Prostate gland (tissue), 2 donors: Measurements from ENCODE around the gene REN. TPM values are rescaled to one million over a fixed set of nuclear protein-coding genes. Genes with fewer than 3 reads are reported as not detected.
A peak's percentile ranks its signal among the peaks of the same experiment; 100 is the strongest.

Experiments
- DNase-seq: peaks from one replicate; pipeline ENCODE4 v3.0.0-alpha.2; 2019; ENCODE audit warnings: low spot score
- H3K27ac ChIP-seq, 2 donors: fragments of 200-600 bp; sonication (generic); 2 replicates each; pipeline ENCODE4 v1.5.1; 2017 to 2019
- H3K27me3 ChIP-seq: fragments of 200-600 bp; sonication (generic); replicated peaks from 2 replicates; pipeline ENCODE4 v1.5.1; 2019; ENCODE audit not compliant: insufficient read depth
- H3K36me3 ChIP-seq, 2 donors: fragments of 200-600 bp; sonication (generic); 1 replicate in 1 of 2; 2 replicates in 1 of 2; pipeline versions ENCODE4 v1.5.1 to v1.8.1; 2017 to 2019
- H3K4me1 ChIP-seq: fragments of 200-600 bp; sonication (generic); replicated peaks from 2 replicates; pipeline ENCODE4 v1.5.1; 2019
- H3K4me3 ChIP-seq, 2 donors: fragments of 200-600 bp; sonication (generic); 2 replicates each; pipeline ENCODE4 v1.5.1; 2017 to 2019
- H3K9me3 ChIP-seq: fragments of 200-600 bp; sonication (generic); 2 replicates; pipeline ENCODE4 v1.5.1; 2017
- CTCF ChIP-seq, 4 experiments: fragments of 200-600 bp in 2 of 4; fragments of 450-650 bp in 2 of 4; sonication (generic) in 2 of 4; IDR thresholded peaks; 1 replicate in 3 of 4; 2 replicates in 1 of 4; pipeline ENCODE4 v1.5.1; 2016 to 2019; ENCODE audit warnings: antibody characterized with exemption in 4 of 4, mild to moderate bottlenecking in 2 of 4, moderate library complexity in 2 of 4
- POLR2A ChIP-seq: fragments of 450-650 bp; IDR thresholded peaks from one replicate; pipeline ENCODE4 v1.6.1; 2016; ENCODE audit warnings: antibody characterized with exemption, mild to moderate bottlenecking
- POLR2AphosphoS5 ChIP-seq: sonication (generic); formaldehyde crosslinking; IDR thresholded peaks from one replicate; pipeline ENCODE4 v1.6.1; 2017; ENCODE audit warnings: antibody characterized with exemption
- WGBS: methylation state at CpG from one replicate; pipeline ENCODE4 v1.1.5; 2018; 5-methylcytosine and 5-hydroxymethylcytosine counted together
- intact Hi-C: fragments of 100-400 bp; cut with DNase I; formaldehyde crosslinking; loops from one replicate; pipeline ENCODE4 v1.14.2; 2022
- total RNA-seq, 2 donors: library from RNA; depleted of rRNA; stranded (reverse); fragments of >200 nt; gene quantifications; one replicate each; pipeline ENCODE4 v1.1.0, GENCODE V29; 2016

Gene REN
- total RNA-seq, 2 donors from 2014 or later = 0.36 TPM; not detected in 1

- WGBS = 16% methylated on average over 29 of the region's 33 CpGs
These were observed 15.2 kb downstream of the REN start for GRCh38 chr1:204150702-204151551.

GRCh38 chr1:204149635-204150565 lies 16.2 kb downstream of the REN start:
- peak; percentile 42 for TF ChIP-seq POLR2AphosphoS5
- no peak for TF ChIP-seq CTCF (IDR thresholded peaks at IDR 0.05)
- no peaks in the 10 kb centered on the region for H3K36me3 ChIP-seq
- H3K4me3 ChIP-seq = peak overlapping the region in 1 of 2 donors; percentile 64
- intact Hi-C loops = loop anchor here (5.0 kb wide), 1 partner anchor 288 kb away; the partner anchor contains the start of gene SNRPE
- 64% methylated on average over 16 of the region's 16 CpGs for WGBS
- peak; percentile 43 for DNase-seq
- peak overlapping the region; percentile 83 to 88 for H3K27ac ChIP-seq
- H3K27me3 ChIP-seq = no peaks in the 10 kb centered on the region
- peaks cover 3% of the 10 kb centered on the region for H3K4me1 ChIP-seq
- H3K9me3 ChIP-seq = no peaks in the 10 kb centered on the region

More at GRCh38 chr1:204150702-204151551, 15.2 kb downstream of the REN start:
- Histone ChIP-seq H3K27me3 (no peaks in the 10 kb centered on the region), H3K4me3 (peak overlapping the region; percentile 54 to 64), H3K27ac (peak overlapping the region; percentile 83 to 88), H3K9me3 (no peaks in the 10 kb centered on the region), H3K36me3 (no peaks in the 10 kb centered on the region), H3K4me1 (peaks cover 3% of the 10 kb centered on the region)
- DNase-seq = peak; percentile 27
- intact Hi-C loops = loop anchor here (5.0 kb wide), 1 partner anchor 289 kb away; the partner anchor contains the start of gene SNRPE
- TF ChIP-seq POLR2A (no peak), CTCF (IDR thresholded peaks at IDR 0.05) (no peak), POLR2AphosphoS5 (no peak)

GRCh38 chr1:204149107-204149506 lies 17.0 kb downstream of the REN start:
- Histone ChIP-seq H3K4me1 (peaks cover 3% of the 10 kb centered on the region), H3K9me3 (no peaks in the 10 kb centered on the region), H3K27ac (no peak overlapping the region), H3K27me3 (no peaks in the 10 kb centered on the region), H3K36me3 (no peaks in the 10 kb centered on the region), H3K4me3 (no peak overlapping the region)
- intact Hi-C loops = no loop called here
- peak; percentile 46 for DNase-seq
- 57% methylated on average over 2 of the region's 2 CpGs for WGBS
- TF ChIP-seq POLR2AphosphoS5 (peak; percentile 54), POLR2A (no peak)

- Histone ChIP-seq H3K27me3 (no peaks in the 10 kb centered on the region), H3K4me1 (peaks cover 3% of the 10 kb centered on the region), H3K27ac (no peak overlapping the region), H3K9me3 (no peaks in the 10 kb centered on the region), H3K36me3 (no peaks in the 10 kb centered on the region), H3K4me3 (no peak overlapping the region)
- intact Hi-C loops = no loop called here
- WGBS = 91% methylated on average over 13 of the region's 13 CpGs
- TF ChIP-seq POLR2A (no peak), CTCF (IDR thresholded peaks at IDR 0.05) (no peak), POLR2AphosphoS5 (no peak)
- DNase-seq = no peak
These were observed 18.4 kb downstream of the REN start for GRCh38 chr1:204147406-204148383.
